CD4-positive, alpha-beta T cell treated with Interleukin-12 subunit alpha and Interleukin-12 subunit beta, for 1 hour (primary cell): ENCODE results near the gene BRD8.
"Not testable (repeated sequence)": the region's sequence is repeated elsewhere in the genome, so short reads cannot be mapped to it uniquely, and the experiment has no call there.

Experiments used
- DNase-seq: peaks from one replicate; pipeline ENCODE4 v3.0.0-alpha.2; 2020

The BRD8 gene

DNA sequence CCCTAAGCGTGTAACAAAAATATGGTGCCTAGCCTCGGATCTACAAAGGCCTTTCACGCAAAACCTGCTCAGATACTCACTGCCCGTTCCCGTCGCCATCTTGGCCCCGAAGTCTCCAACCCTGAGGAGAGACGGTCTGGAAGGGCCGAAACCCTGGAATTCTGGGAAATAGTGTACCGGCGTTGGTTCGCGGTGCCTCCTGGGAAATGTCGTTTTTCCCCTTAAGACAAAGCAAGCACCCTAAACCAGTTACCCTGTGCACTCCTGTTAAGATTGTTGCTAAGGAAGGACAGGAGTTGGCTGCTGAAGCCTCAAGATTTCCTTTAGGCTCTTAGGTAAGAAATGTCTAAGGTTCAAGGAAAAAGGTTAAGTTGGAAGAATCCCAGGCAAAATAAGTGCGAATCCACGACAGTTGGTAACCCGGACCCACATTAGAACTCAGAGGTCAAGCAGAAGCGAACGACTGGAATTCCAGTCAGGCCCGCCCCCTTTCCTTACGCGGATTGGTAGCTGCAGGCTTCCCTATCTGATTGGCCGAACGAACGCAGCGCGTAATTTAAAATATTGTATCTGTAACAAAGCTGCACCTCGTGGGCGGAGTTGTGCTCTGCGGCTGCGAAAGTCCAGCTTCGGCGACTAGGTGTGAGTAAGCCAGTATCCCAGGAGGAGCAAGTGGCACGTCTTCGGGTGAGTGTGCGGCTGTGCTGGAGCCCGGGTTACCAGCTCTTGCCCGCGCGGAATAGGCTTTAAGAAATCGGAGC lies at the start of gene BRD8, which contains the start of gene KIF20A:
Gene BRD8, minus strand, starts transcription at position 115 of the 761 bp plus-strand sequence. Its CDS starts 16 bp downstream, at position 99.
Gene KIF20A, plus strand, starts transcription at position 597 of the 761 bp plus-strand sequence. CDS start 569 bp downstream, outside the sequence.
- peak; percentile 93 for DNase-seq

DNA sequence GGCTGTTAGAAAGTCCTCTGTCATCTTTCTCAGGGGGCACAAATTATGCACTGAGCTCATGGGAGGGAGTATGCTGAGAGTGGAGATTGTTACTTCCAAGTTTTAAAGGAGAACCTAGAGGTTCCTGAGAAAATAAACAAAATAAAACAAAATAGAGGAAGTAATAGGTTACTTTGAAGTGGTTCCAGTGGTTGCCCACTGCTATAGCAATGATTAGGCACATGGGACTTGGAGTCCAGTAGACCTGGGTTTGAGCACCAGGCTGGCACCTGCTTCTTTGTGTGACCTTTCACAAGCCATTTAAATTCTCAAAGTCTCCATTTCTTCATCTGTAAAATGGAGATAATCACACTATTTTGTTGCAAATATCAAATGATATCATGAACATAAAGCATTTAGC lies 48.5 kb upstream of the BRD8 start:
- no peak for DNase-seq

- DNase-seq: no peak
Observed at GRCh38 chr5:138224712-138225111, 46.3 kb upstream of the BRD8 start.

GRCh38 chr5:138223532-138223931 lies 45.1 kb upstream of the BRD8 start:
- no peak for DNase-seq

DNA sequence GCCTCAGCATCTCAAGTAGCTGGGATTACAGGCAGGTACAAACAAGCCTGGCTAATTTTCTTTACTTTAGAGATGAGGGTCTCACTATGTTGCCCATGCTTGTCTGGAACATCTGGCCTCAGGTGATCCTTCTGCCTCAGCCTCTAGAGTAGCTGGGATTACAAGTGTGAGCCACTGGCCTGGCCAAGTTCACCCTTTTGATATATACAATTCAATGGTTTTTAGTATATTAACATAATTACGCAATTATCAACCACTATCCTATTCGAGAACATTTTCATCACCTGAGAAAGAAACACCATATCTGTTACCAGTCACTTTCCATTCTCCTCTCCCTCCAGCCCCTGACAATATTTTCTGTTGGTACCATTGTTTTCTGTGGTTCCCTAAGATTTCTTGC lies 38.4 kb upstream of the BRD8 start:
- DNase-seq: no peak

- peak; percentile 96 for DNase-seq
Observed at GRCh38 chr5:138213161-138214029, 35.0 kb upstream of the BRD8 start, which contains the start of gene CDC23. Gene CDC23 (minus strand): TSS chr5:138213323. CDS start chr5:138213312, 11 bp downstream.

GRCh38 chr5:138212828-138213160 lies 34.4 kb upstream of the BRD8 start:
- no peak for DNase-seq

DNA sequence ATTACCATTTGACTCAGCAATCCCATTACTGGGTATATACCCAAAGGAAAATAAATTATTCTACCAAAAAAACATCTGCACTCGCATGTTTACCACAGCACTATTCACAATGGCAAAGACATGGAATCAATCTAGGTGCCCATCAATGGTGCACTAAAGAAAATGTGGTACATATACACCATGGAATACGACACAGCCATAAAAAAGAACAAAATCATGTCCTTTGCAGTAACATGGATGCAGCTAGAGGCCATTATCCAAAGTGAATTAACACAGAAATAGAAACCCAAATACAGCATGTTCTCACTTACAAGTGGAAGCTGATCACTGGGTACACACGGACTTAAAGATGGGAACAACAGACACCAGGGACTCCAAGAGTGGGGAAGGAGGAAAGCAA lies 32.6 kb upstream of the BRD8 start:
- DNase-seq: no peak

- DNase-seq: not testable (repeated sequence)
Observed at GRCh38 chr5:138193859-138194258, 15.4 kb upstream of the BRD8 start.

- DNase-seq: no peak
Observed at GRCh38 chr5:138192826-138193225, 14.4 kb upstream of the BRD8 start.

GRCh38 chr5:138188626-138189025 lies 10.2 kb upstream of the BRD8 start:
- DNase-seq: no peak

- no peak for DNase-seq
Observed at GRCh38 chr5:138186002-138186447, 7.6 kb upstream of the BRD8 start.

- no peak for DNase-seq
Observed at GRCh38 chr5:138182808-138183207, 4.4 kb upstream of the BRD8 start.

- DNase-seq: no peak
Observed at GRCh38 chr5:138180841-138181240, 2.4 kb upstream of the BRD8 start.

DNA sequence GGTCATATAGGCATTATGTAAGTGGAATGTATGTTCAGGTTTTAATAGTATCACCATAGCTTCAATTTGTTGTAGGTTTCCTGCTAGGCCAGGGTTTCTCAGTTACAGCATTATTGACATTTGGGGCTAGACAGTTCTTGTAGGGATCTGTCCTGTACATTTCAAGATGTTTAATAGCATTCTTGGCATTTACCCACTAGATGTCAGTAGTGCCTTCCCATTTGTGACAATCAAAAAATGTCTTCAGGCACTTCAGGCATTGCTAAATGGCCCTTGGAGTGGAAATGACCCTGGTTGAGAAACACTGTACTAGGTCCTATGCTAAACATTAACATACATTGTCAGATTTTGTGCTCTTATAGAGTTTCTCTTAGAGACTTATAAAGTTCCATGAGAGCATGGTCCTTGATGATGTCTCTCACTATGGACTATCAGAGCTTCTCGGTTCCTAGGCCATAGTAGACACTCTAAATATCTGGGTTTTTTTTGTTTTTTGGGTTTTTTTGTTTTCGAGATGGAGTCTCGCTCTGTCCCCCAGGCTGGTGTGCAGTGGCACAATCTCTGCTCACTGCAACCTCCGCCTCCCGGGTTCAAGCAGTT lies 1.9 kb upstream of the BRD8 start:
- DNase-seq: peak; percentile 49

- DNase-seq: no peak
Observed at GRCh38 chr5:138179277-138179857, 937 bp upstream of the BRD8 start.

- peak; percentile 24 for DNase-seq
Observed at GRCh38 chr5:138177941-138178515, 402 bp downstream of the BRD8 start.

GRCh38 chr5:138170299-138170698 lies 8.1 kb downstream of the BRD8 start:
- no peak for DNase-seq

DNA sequence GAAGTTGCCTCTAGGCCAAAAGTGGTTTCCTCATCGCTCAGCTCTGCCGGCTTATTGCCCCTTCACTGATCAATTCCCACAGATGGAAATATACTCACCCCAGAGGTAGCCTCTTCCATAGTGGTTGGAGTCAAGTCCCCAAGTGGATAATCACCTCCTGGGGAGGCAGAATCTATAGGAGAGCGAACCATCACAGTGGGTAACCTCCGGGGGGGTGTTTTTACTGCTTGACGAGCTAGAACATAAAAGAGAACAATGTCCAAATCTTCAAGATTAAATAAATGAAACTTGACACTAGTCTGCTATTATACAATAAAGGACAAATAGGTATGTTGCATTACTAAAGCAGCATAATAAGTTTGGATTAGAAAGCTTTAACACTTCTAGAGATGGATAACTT lies 9.3 kb downstream of the BRD8 start:
- no peak for DNase-seq

DNA sequence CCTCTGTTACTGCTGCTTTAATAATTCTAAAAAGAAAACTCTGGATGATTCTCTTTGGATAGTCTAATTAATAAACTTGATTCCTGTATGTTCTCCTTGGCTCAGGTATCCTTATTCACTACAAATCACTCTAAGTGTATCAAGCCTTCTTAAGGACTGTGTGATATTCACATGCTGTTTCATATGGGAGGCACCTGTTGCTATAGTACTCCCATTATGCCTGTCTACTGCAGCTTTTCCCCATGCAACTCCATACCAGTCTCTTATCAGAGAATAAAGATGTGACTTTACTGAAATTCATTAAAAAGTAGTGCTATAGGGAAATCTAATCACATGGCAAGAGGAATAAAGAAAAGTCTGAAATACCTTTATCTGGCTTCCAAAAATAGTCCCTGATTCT lies 14.7 kb downstream of the BRD8 start:
- no peak for DNase-seq

- DNase-seq: no peak
Observed at GRCh38 chr5:138160706-138161105, 17.7 kb downstream of the BRD8 start.

DNA sequence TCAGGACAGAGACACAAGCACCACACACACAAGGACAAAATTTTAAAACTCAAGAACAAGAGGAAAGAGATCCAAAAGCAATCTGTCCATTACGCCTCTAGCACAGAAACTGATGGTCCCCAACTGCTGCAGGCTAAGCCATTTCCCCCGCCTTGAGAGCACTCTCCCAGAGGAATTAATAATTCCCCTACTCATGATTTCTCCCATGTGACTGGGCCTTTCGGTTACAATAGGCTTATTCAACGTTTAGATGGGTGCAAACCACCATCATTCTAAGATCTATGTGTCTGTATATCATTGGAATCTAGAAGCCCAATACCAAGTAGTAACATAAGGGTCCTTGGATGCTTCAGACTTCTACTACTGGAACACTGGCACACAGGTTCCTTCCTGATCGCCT lies 18.8 kb downstream of the BRD8 start:
- DNase-seq: no peak

DNA sequence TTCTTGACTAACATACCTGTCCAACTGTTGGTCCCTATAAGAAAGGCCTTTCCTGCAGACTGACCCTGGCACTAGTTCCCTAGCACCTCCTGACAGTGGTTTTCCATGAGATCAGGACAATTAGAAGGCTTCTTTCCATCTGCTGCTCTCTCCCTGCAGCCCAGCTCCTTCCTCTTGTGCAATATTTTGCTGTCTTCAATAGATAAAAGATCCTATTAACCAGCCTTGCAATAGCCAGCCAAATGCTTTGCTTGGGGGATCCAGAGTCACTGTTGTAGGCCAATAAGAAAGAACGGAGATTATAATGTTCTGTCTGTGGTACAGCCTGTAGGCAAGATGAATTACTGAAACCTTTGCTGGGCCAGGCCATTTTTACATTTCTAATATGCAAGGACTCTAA lies 20.8 kb downstream of the BRD8 start:
- DNase-seq: no peak
